Skin epidermis (tissue), 12 donors: Measurements from ENCODE around the gene ACOXL.

Experiments
- H3K27ac ChIP-seq, 21 experiments: fragments of 200-600 bp; sonication (generic) in 11 of 21; one replicate each; pipeline ENCODE4 v1.5.0; 2020; ENCODE audit warnings: mild to moderate bottlenecking in 3 of 21, inconsistent platforms in 2 of 21, moderate library complexity in 2 of 21
- H3K4me3 ChIP-seq, 7 experiments: fragments of 200-600 bp; sonication (generic) in 2 of 7; one replicate each; pipeline ENCODE4 v1.5.0; 2020; ENCODE audit warnings: inconsistent platforms in 2 of 7, mild to moderate bottlenecking in 2 of 7, moderate library complexity in 1 of 7

The ACOXL gene

GRCh38 chr2:110784047-110784631, 51.8 kb downstream of the ACOXL start:
- no peak overlapping the region for H3K27ac ChIP-seq
- H3K4me3 ChIP-seq, result no peak overlapping the region

DNA sequence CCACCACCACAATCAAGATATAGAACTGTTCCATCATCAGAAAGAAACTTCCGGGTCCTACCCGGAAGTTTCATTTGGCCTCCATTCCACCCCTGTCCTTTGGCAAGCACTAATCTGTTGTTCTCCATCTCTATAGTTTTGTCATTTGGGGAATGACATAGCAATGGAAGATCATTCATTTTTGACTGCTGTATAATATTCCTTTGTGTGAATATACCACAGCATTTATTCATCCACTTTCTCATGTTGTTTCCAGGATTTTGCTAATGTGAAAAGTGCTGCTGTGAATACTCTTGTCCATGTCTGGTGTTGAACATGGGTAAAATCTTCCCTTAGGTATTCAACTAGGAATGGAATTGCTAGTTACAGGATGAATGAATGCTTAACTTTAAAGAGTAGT, 53.1 kb downstream of the ACOXL start:
- Histone ChIP-seq H3K4me3 (no peak overlapping the region), H3K27ac (no peak overlapping the region)

GRCh38 chr2:110788976-110789375, 56.6 kb downstream of the ACOXL start:
- Histone ChIP-seq H3K4me3 (no peak overlapping the region), H3K27ac (no peak overlapping the region)

- Histone ChIP-seq H3K27ac (no peak overlapping the region), H3K4me3 (no peak overlapping the region)
Measured at GRCh38 chr2:110789706-110790105, 57.3 kb downstream of the ACOXL start.

- Histone ChIP-seq H3K4me3 (no peak overlapping the region), H3K27ac (no peak overlapping the region)
Measured at GRCh38 chr2:110790907-110791306, 58.5 kb downstream of the ACOXL start.

GRCh38 chr2:110791435-110791834, 59.1 kb downstream of the ACOXL start:
- H3K27ac ChIP-seq, result no peak overlapping the region
- H3K4me3 ChIP-seq, result no peak overlapping the region

DNA sequence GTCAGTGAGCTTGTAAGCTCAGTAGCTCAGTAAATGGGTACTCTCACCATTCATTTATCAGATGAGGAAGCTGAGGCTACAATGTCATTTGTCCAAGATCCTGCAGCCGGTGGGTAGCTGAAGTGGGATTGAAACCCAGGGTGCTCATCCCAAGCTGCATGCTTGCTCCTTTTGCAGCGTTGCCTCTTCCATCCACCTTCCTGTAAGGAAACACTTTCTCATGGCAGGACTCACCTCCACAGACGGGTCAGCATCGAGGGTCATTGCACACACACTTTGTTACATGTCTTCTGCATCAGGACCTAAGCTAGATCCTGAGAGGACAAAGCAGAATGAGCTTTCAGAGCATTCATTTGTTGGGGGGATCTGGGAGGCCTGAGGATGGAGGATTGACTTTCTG, 60.7 kb downstream of the ACOXL start:
- Histone ChIP-seq H3K27ac (no peak overlapping the region), H3K4me3 (no peak overlapping the region)

GRCh38 chr2:110794390-110794789, 62.0 kb downstream of the ACOXL start:
- H3K4me3 ChIP-seq, result no peak overlapping the region
- H3K27ac ChIP-seq, result no peak overlapping the region

DNA sequence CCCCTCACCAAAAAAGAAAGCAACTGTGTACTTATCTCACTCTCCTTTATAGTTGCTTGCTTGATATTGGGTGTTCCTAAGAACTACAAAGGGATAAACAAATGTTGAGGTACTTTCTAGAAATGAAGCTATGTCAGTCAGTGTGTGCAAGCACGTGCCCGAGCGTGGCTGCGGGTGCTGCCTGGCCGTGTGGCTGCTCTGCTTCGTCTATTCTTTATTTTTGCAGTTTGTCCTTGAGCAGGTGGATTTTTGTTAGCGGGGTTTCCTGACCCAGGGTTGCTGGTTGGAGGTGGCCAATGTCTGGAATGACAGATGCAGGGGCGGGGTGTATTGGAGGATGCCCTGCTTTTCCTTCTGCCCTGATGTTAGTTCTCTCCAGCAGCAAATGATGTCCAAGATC, 62.6 kb downstream of the ACOXL start:
- no peak overlapping the region for H3K4me3 ChIP-seq
- H3K27ac ChIP-seq, result no peak overlapping the region

DNA sequence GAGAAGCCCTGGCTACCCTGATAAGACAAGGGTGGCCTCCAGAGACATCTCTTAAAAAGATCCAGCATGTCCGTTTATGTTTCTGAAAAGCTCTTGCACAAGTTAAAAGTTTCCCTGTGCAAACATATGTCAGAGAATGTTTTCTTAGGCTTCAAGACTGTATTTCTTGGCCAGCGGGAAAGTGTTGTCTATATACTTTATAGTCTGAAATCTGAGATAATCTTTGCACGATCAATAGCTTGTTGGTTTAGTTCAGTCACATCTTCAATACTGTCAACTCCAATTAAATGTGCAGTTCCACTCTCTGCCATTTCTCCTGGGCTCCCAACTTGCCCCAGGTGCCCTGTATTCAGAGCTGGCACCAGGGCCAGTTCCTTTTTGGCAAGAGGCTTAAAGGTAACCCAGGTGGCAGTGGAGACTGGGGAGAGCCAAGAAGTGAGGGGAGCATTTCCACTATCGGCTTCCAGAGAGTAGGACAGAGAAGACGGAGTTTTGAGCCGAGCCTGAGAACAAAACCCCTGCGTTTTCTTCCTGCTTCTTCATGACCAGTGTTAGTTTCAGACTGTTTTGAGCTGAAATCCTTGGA, 64.4 kb downstream of the ACOXL start:
- no peak overlapping the region for H3K4me3 ChIP-seq
- no peak overlapping the region for H3K27ac ChIP-seq

DNA sequence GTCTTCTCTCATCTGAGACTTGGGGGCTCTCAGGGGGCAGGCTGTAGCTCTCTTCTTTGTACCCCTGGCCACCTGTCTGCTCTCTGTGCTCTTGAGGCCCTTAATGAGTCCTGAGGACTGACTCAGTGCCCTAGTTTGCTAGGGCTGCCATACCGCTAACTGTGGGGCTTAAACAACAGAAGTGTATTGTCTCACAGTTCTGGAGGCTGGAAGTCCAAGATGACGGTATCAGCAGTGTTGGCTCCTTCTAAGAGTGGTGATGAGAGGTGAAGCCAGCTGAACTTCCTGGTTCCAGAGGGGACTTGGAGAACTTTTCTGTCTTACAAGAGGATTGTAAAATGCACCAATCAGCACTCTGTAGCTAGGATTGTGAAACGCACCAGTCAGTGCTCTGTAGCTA, 67.0 kb downstream of the ACOXL start:
- Histone ChIP-seq H3K4me3 (no peak overlapping the region), H3K27ac (no peak overlapping the region)

GRCh38 chr2:110800611-110801402, 68.4 kb downstream of the ACOXL start:
- no peak overlapping the region for H3K27ac ChIP-seq
- no peak overlapping the region for H3K4me3 ChIP-seq

GRCh38 chr2:110802208-110802932, 70.0 kb downstream of the ACOXL start:
- no peak overlapping the region for H3K4me3 ChIP-seq
- no peak overlapping the region for H3K27ac ChIP-seq

GRCh38 chr2:110804433-110804832, 72.1 kb downstream of the ACOXL start:
- Histone ChIP-seq H3K4me3 (no peak overlapping the region), H3K27ac (no peak overlapping the region)

DNA sequence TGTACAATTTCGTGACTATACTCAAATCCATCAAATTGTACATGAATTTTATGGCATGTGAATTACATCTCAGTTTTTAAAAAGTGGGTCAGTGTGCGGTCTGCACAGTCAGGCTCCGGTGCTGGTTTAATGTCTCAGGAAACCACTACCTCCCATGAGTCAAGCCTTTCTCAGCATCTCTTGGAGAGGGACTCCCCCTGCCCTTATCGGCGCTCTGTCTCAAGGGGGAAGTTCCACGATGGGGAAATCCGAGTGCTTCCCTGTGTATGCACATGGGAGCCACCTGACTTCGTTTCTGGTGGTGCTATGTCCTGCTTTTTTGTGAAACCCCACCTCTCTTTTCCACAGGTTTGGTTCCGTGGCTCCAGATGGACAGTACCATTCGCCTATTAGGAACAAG, 72.5 kb downstream of the ACOXL start:
- no peak overlapping the region for H3K4me3 ChIP-seq
- no peak overlapping the region for H3K27ac ChIP-seq

- no peak overlapping the region for H3K27ac ChIP-seq
- no peak overlapping the region for H3K4me3 ChIP-seq
Measured at GRCh38 chr2:110805894-110806452, 73.6 kb downstream of the ACOXL start.

- H3K27ac ChIP-seq, result no peak overlapping the region
- H3K4me3 ChIP-seq, result no peak overlapping the region
Measured at GRCh38 chr2:110807522-110807921, 75.1 kb downstream of the ACOXL start.

- H3K4me3 ChIP-seq, result no peak overlapping the region
Measured at GRCh38 chr2:110810404-110810803, 78.0 kb downstream of the ACOXL start.

GRCh38 chr2:110812726-110813645, 80.6 kb downstream of the ACOXL start:
- no peak overlapping the region for H3K4me3 ChIP-seq
- no peak overlapping the region for H3K27ac ChIP-seq

More at GRCh38 chr2:110810404-110810803, 78.0 kb downstream of the ACOXL start:
- H3K27ac ChIP-seq, result no peak overlapping the region
